Ascending aorta (tissue), 2 donors: Measurements from ENCODE around the gene AADACL3. TPM values are rescaled to one million over a fixed set of nuclear protein-coding genes. Genes with fewer than 3 reads are reported as not detected.

ENCODE experiments used
- DNase-seq, 2 donors: peaks; one replicate each; pipeline ENCODE4 v3.0.0-alpha.2; 2019; ENCODE audit warnings: low spot score in 2 of 2
- H3K27ac ChIP-seq, 2 donors: fragments of 200-600 bp; sonication (generic); one replicate each; pipeline ENCODE4 v1.5.1; 2016 to 2017; ENCODE audit warnings: mild to moderate bottlenecking in 1 of 2
- H3K27me3 ChIP-seq: fragments of 200-600 bp; sonication (generic); one replicate; pipeline ENCODE4 v1.5.1; 2017
- H3K36me3 ChIP-seq, 2 donors: fragments of 200-600 bp; sonication (generic); one replicate each; pipeline ENCODE4 v1.5.1; 2016
- H3K4me1 ChIP-seq, 2 donors: fragments of 200-600 bp; sonication (generic); one replicate each; pipeline ENCODE4 v1.5.1; 2016 to 2017; ENCODE audit warnings: mild to moderate bottlenecking in 1 of 2
- H3K4me3 ChIP-seq, 2 donors: fragments of 200-600 bp; sonication (generic); one replicate each; pipeline ENCODE4 v1.5.1; 2016 to 2017; ENCODE audit warnings: mild to moderate bottlenecking in 1 of 2
- H3K9me3 ChIP-seq, 2 donors: fragments of 200-600 bp; sonication (generic); one replicate each; pipeline ENCODE4 v1.5.1; 2016
- CTCF ChIP-seq, 3 experiments: fragments of 200-600 bp in 2 of 3; fragments of 450-650 bp in 1 of 3; sonication (generic) in 2 of 3; IDR thresholded peaks; one replicate each; pipeline ENCODE4 v1.5.1; 2016 to 2019; ENCODE audit warnings: antibody characterized with exemption in 3 of 3, mild to moderate bottlenecking in 1 of 3, moderate library complexity in 1 of 3
- intact Hi-C: fragments of 100-400 bp; cut with DNase I; formaldehyde crosslinking; loops from one replicate; pipeline ENCODE4 v1.15.1; 2023
- total RNA-seq: library from RNA; depleted of rRNA; stranded (reverse); fragments of >200 nt; gene quantifications from one replicate; pipeline ENCODE4 v1.1.0, GENCODE V29; 2016

The AADACL3 gene
- total RNA-seq, 1 donor from 2014 or later, result not detected

- Histone ChIP-seq H3K27ac (no peak overlapping the region), H3K4me3 (no peak overlapping the region), H3K4me1 (no peaks in the 10 kb centered on the region), H3K27me3 (no peaks in the 10 kb centered on the region), H3K9me3 (no peaks in the 10 kb centered on the region), H3K36me3 (no peaks in the 10 kb centered on the region)
- no peak for DNase-seq
- intact Hi-C loops, result no loop called here
- no peak for TF ChIP-seq CTCF (IDR thresholded peaks at IDR 0.05)
Measured at GRCh38 chr1:12760256-12760795, 44.4 kb downstream of the AADACL3 start.

GRCh38 chr1:12761781-12762180 is 45.9 kb downstream of the AADACL3 start:
- Histone ChIP-seq H3K4me1 (no peaks in the 10 kb centered on the region), H3K27me3 (no peaks in the 10 kb centered on the region), H3K9me3 (no peaks in the 10 kb centered on the region), H3K4me3 (no peak overlapping the region), H3K36me3 (no peaks in the 10 kb centered on the region), H3K27ac (no peak overlapping the region)
- intact Hi-C loops, result no loop called here
- TF ChIP-seq CTCF (IDR thresholded peaks at IDR 0.05), result no peak
- no peak for DNase-seq

GRCh38 chr1:12762766-12763165 is 46.9 kb downstream of the AADACL3 start:
- Histone ChIP-seq H3K27me3 (no peaks in the 10 kb centered on the region), H3K9me3 (no peaks in the 10 kb centered on the region), H3K36me3 (no peaks in the 10 kb centered on the region), H3K4me1 (no peaks in the 10 kb centered on the region), H3K4me3 (no peak overlapping the region), H3K27ac (no peak overlapping the region)
- TF ChIP-seq CTCF (IDR thresholded peaks at IDR 0.05), result no peak
- intact Hi-C loops, result no loop called here
- no peak for DNase-seq

- Histone ChIP-seq H3K27ac (no peak overlapping the region), H3K36me3 (no peaks in the 10 kb centered on the region), H3K27me3 (no peaks in the 10 kb centered on the region), H3K4me1 (no peaks in the 10 kb centered on the region), H3K4me3 (no peak overlapping the region), H3K9me3 (no peaks in the 10 kb centered on the region)
- intact Hi-C loops, result no loop called here
- TF ChIP-seq CTCF (IDR thresholded peaks at IDR 0.05), result no peak
- no peak for DNase-seq
Measured at GRCh38 chr1:12763479-12763878, 47.6 kb downstream of the AADACL3 start.

- no peaks in the 10 kb centered on the region for H3K27me3 ChIP-seq
- H3K27ac ChIP-seq, result no peak overlapping the region
- no peaks in the 10 kb centered on the region for H3K9me3 ChIP-seq
- no peak for TF ChIP-seq CTCF (IDR thresholded peaks at IDR 0.05)
- no peak for DNase-seq
- H3K4me1 ChIP-seq, result no peaks in the 10 kb centered on the region
- intact Hi-C loops, result no loop called here
- no peak overlapping the region for H3K4me3 ChIP-seq
- H3K36me3 ChIP-seq, result no peaks in the 10 kb centered on the region
Measured at GRCh38 chr1:12764016-12764415, 48.1 kb downstream of the AADACL3 start.

GRCh38 chr1:12769031-12769430 is 53.1 kb downstream of the AADACL3 start:
- no peak for DNase-seq
- no peaks in the 10 kb centered on the region for H3K9me3 ChIP-seq
- H3K4me3 ChIP-seq, result no peak overlapping the region
- intact Hi-C loops, result no loop called here
- no peak overlapping the region for H3K27ac ChIP-seq
- TF ChIP-seq CTCF (IDR thresholded peaks at IDR 0.05), result no peak
- H3K27me3 ChIP-seq, result no peaks in the 10 kb centered on the region
- no peaks in the 10 kb centered on the region for H3K36me3 ChIP-seq
- H3K4me1 ChIP-seq, result no peaks in the 10 kb centered on the region
